ENCODE measurements around the gene UBE2L3.

DNA sequence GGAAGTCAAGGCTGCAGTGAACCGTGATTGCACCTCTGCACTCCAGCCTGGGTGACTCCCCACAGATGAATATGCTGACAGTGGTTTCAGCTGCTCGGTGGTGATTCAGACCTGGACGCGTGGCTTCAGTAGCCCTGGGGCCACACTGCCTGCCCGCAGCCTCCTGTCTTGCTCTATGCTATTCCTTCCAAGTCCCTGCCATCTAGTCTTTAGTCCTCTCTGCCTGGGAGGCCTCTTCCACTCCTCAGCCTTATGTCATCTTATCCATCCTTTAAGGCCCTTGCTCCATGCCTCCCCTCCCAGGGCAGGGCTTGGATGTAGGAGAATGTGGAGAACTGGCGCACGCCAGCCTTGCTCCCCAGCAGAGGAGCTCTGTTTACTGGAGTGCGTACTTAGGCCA, 39.3 kb downstream of the UBE2L3 start:
- TF ChIP-seq JDP2 (CRISPR knock-in tag; IDR thresholded peaks at IDR 0.05; ENCODE audit: borderline replicate concordance) = no peak
- TF ChIP-seq, protein P1, sequence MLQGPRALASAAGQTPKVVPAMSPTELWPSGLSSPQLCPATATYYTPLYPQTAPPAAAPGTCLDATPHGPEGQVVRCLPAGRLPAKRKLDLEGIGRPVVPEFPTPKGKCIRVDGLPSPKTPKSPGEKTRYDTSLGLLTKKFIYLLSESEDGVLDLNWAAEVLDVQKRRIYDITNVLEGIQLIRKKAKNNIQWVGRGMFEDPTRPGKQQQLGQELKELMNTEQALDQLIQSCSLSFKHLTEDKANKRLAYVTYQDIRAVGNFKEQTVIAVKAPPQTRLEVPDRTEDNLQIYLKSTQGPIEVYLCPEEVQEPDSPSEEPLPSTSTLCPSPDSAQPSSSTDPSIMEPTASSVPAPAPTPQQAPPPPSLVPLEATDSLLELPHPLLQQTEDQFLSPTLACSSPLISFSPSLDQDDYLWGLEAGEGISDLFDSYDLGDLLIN (CRISPR knock-in tag; IDR thresholded peaks at IDR 0.05; ENCODE audit: borderline replicate concordance) = no peak
- TF ChIP-seq, protein P2, sequence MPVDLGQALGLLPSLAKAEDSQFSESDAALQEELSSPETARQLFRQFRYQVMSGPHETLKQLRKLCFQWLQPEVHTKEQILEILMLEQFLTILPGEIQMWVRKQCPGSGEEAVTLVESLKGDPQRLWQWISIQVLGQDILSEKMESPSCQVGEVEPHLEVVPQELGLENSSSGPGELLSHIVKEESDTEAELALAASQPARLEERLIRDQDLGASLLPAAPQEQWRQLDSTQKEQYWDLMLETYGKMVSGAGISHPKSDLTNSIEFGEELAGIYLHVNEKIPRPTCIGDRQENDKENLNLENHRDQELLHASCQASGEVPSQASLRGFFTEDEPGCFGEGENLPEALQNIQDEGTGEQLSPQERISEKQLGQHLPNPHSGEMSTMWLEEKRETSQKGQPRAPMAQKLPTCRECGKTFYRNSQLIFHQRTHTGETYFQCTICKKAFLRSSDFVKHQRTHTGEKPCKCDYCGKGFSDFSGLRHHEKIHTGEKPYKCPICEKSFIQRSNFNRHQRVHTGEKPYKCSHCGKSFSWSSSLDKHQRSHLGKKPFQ (CRISPR knock-in tag; IDR thresholded peaks at IDR 0.05; ENCODE audit: insufficient replicate concordance) = no peak
- no peak for TF ChIP-seq MEF2D (CRISPR knock-in tag; IDR thresholded peaks at IDR 0.05)
- TF ChIP-seq ZNF572 (CRISPR knock-in tag; IDR thresholded peaks at IDR 0.05) = no peak
- TF ChIP-seq SIN3A (IDR thresholded peaks at IDR 0.05; ENCODE audit: borderline replicate concordance, low read depth, low read length) = no peak
- TF ChIP-seq HDAC1 (CRISPR knock-in tag; IDR thresholded peaks at IDR 0.05) = no peak
- TF ChIP-seq, protein P3, sequence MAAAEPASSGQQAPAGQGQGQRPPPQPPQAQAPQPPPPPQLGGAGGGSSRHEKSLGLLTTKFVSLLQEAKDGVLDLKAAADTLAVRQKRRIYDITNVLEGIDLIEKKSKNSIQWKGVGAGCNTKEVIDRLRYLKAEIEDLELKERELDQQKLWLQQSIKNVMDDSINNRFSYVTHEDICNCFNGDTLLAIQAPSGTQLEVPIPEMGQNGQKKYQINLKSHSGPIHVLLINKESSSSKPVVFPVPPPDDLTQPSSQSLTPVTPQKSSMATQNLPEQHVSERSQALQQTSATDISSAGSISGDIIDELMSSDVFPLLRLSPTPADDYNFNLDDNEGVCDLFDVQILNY (CRISPR knock-in tag; conservative IDR thresholded peaks at IDR 0.05) = no peak
